Activated T-cell treated with anti-CD3 and anti-CD28 coated beads, Interleukin-2, amount 50 U/mL, for 4 hours (primary cell): ENCODE measurements around the gene WWOX. TPM values are rescaled to one million over a fixed set of nuclear protein-coding genes. Genes with fewer than 3 reads are reported as not detected.

Experiments
- ATAC-seq, 2 donors: fragments of 200-7000 bp; cut with Tn5 transposase; one replicate each; pipeline ENCODE4 v1.10.0; 2021
- DNase-seq: peaks from one replicate; pipeline ENCODE4 v3.0.0-alpha.2; 2020
- H3K27me3 Mint-ChIP-seq: one replicate; pipeline ENCODE4 v1.8.0; 2021; ENCODE audit warnings: low read depth, mixed read lengths
- H3K36me3 Mint-ChIP-seq: one replicate; pipeline ENCODE4 v1.8.0; 2022; ENCODE audit warnings: mixed read lengths; ENCODE audit not compliant: insufficient read depth
- H3K4me1 Mint-ChIP-seq: one replicate; pipeline ENCODE4 v1.8.0; 2021; ENCODE audit warnings: low read depth, mixed read lengths
- H3K4me3 Mint-ChIP-seq: one replicate; pipeline ENCODE4 v1.8.0; 2021; ENCODE audit warnings: mild to moderate bottlenecking, moderate library complexity, mixed read lengths
- H3K9me3 Mint-ChIP-seq: one replicate; pipeline ENCODE4 v1.8.0; 2021; ENCODE audit warnings: mixed read lengths
- total RNA-seq, 3 donors: library from RNA; stranded (reverse); gene quantifications; one replicate each; pipeline ENCODE4 v1.2.1, GENCODE V29; 2021

WWOX gene
- total RNA-seq, 3 donors from 2014 or later = 13.9 to 19.1 (median 18.9) TPM

GRCh38 chr16:78368121-78369102 is 269.0 kb downstream of the WWOX start:
- H3K4me3 Mint-ChIP-seq = no peak overlapping the region
- no peaks in the 10 kb centered on the region for H3K36me3 Mint-ChIP-seq
- DNase-seq = no peak
- peaks cover 22% of the 10 kb centered on the region for H3K9me3 Mint-ChIP-seq
- no peak for ATAC-seq
- no peaks in the 10 kb centered on the region for H3K27me3 Mint-ChIP-seq
- H3K4me1 Mint-ChIP-seq = no peaks in the 10 kb centered on the region

DNA sequence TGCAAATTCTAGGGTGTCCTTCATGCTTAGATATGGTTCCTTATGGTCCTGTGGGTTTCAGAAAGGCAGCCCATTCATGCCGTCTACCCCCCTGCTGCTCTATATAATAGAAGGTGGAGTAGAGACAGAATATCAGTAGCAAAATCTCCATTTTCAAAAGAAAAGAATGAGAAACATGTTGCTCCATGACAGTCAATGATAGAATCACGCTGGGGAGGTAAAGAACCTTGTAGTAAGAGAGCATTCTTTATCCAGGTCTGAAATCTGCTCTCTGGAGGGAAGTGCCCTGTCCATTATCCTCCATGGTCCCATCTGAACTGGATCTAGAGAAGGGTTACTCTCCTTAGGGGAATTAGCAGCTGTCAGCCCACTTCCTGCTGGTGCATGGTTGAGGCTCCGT is 272.8 kb downstream of the WWOX start:
- DNase-seq (no peak), ATAC-seq (no peak)
- Mint-ChIP-seq H3K27me3 (no peaks in the 10 kb centered on the region), H3K9me3 (peaks cover 22% of the 10 kb centered on the region), H3K4me1 (no peaks in the 10 kb centered on the region), H3K4me3 (no peak overlapping the region), H3K36me3 (peaks cover 2% of the 10 kb centered on the region)

GRCh38 chr16:78375055-78375679 is 275.7 kb downstream of the WWOX start:
- H3K36me3 Mint-ChIP-seq = peaks cover 7% of the 10 kb centered on the region

DNA sequence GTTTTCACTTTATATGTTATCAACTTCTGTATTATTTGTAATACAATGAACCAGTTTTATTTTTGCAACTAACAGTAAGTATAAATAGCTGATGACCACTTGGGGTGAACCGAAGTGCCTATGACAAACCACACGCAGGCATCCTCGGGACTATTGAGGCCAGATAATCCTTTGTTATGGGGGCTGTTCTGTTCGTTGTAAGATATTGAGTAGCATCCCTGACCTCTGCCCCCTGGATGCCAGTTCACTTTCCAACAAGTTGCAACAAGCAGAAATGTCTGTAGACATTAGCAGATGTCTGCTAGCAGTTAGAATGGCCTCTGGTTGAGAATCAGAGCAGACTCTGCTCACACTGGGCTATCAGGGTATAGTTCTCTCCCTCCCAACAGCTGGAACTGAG is 277.0 kb downstream of the WWOX start:
- no peak for ATAC-seq
- Mint-ChIP-seq H3K4me3 (no peak overlapping the region), H3K4me1 (no peaks in the 10 kb centered on the region)

More at GRCh38 chr16:78375055-78375679, 275.7 kb downstream of the WWOX start:
- H3K9me3 Mint-ChIP-seq = peaks cover 20% of the 10 kb centered on the region
- H3K4me3 Mint-ChIP-seq = no peak overlapping the region
- DNase-seq = no peak
- H3K27me3 Mint-ChIP-seq = no peaks in the 10 kb centered on the region
- no peak for ATAC-seq
- H3K4me1 Mint-ChIP-seq = no peaks in the 10 kb centered on the region

GRCh38 chr16:78377312-78377711 is 277.9 kb downstream of the WWOX start:
- no peaks in the 10 kb centered on the region for H3K27me3 Mint-ChIP-seq
- H3K9me3 Mint-ChIP-seq = no peaks in the 10 kb centered on the region
- DNase-seq (no peak), ATAC-seq (no peak)
- no peak overlapping the region for H3K4me3 Mint-ChIP-seq
- H3K4me1 Mint-ChIP-seq = no peaks in the 10 kb centered on the region
- H3K36me3 Mint-ChIP-seq = peaks cover 11% of the 10 kb centered on the region

More for the DNA sequence above, 277.0 kb downstream of the WWOX start:
- H3K36me3 Mint-ChIP-seq = peaks cover 8% of the 10 kb centered on the region
- peaks cover 8% of the 10 kb centered on the region for H3K9me3 Mint-ChIP-seq
- DNase-seq = no peak
- no peaks in the 10 kb centered on the region for H3K27me3 Mint-ChIP-seq

GRCh38 chr16:78381060-78381459 is 281.6 kb downstream of the WWOX start:
- H3K4me3 Mint-ChIP-seq = no peak overlapping the region
- DNase-seq (no peak), ATAC-seq (peak in 1 of 2 donors; percentile 35)
- H3K4me1 Mint-ChIP-seq = no peaks in the 10 kb centered on the region
- H3K36me3 Mint-ChIP-seq = peaks cover 11% of the 10 kb centered on the region
- H3K9me3 Mint-ChIP-seq = no peaks in the 10 kb centered on the region
- no peaks in the 10 kb centered on the region for H3K27me3 Mint-ChIP-seq

- H3K4me3 Mint-ChIP-seq = no peak overlapping the region
- H3K27me3 Mint-ChIP-seq = no peaks in the 10 kb centered on the region
- ATAC-seq (no peak), DNase-seq (no peak)
- H3K4me1 Mint-ChIP-seq = no peaks in the 10 kb centered on the region
- no peaks in the 10 kb centered on the region for H3K9me3 Mint-ChIP-seq
- H3K36me3 Mint-ChIP-seq = peaks cover 19% of the 10 kb centered on the region
Measured at GRCh38 chr16:78383118-78383517, 283.7 kb downstream of the WWOX start.

DNA sequence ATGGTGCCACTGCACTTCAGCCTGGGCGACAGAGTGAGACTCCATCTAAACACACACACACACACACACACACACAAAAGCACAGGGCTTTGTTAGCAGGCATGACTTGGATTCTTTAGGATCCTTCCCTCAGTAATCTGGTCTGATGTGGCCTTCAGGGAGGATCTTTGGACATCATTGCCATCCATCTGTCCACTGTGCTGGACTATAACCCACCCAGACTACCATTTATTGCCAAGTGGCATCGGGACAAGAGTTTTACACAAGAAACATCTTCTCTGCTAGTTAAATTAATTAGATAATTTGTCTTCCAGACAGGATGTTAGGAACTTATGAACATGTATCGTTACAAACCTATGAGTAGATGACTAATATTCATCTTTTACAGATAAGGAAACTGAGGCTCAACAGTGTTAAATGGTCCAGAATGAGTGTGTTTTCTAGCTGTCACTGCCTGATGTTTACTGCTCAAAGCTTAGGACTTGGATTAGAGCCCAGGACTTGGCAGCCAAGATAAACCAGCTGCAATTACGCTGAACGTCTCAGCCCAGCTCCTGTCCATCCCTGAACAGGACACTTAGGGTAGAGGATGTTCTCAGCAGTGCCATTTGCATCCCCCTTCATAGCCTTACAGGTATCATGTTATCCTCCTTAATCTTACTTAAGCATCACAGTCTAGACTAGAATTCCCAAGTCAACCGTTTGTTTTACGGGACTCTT is 285.8 kb downstream of the WWOX start:
- Mint-ChIP-seq H3K4me3 (no peak overlapping the region), H3K9me3 (no peaks in the 10 kb centered on the region), H3K4me1 (no peaks in the 10 kb centered on the region), H3K36me3 (peaks cover 22% of the 10 kb centered on the region), H3K27me3 (no peaks in the 10 kb centered on the region)
- no peak for DNase-seq
- ATAC-seq = no peak

DNA sequence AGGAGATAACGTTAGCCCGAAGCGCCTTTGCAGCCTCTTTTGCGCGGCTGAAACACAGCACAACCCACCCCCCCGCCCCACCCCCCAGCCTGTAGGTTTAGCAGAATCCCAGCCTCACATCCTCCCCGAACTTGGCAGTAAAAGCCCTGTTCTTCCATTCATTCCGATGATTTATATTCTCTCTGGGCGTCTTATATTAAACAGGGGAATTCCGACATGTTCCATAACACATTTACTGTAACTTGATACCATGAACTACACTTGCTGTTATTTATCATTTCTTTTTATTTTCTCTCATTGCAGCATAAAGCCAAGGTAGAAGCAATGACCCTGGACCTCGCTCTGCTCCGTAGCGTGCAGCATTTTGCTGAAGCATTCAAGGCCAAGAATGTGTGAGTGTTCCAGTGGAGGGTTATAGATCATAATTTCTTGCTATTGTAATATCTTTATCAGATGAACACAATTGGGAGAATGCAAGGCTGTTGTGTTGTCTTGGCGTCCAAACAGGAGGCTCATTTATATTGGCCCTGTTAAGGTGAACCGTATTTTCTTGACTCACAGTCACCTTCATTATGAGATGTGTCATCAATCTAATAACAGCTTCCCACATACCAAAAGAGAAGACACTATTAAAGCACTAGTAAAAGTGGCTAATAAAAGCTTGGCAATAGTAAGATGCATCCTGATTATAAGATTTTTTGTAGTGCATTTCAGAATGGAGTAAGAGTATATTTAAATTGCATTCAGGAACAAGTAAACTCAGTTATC is 287.3 kb downstream of the WWOX start:
- DNase-seq (no peak), ATAC-seq (no peak)
- Mint-ChIP-seq H3K27me3 (no peaks in the 10 kb centered on the region), H3K4me1 (no peaks in the 10 kb centered on the region), H3K36me3 (peaks cover 20% of the 10 kb centered on the region), H3K9me3 (peaks cover 3% of the 10 kb centered on the region), H3K4me3 (no peak overlapping the region)

- Mint-ChIP-seq H3K4me1 (no peaks in the 10 kb centered on the region), H3K9me3 (peaks cover 7% of the 10 kb centered on the region)
- no peak for DNase-seq
Measured at GRCh38 chr16:78389009-78389498, 289.6 kb downstream of the WWOX start.

GRCh38 chr16:78390092-78390491 is 290.6 kb downstream of the WWOX start:
- Mint-ChIP-seq H3K27me3 (no peaks in the 10 kb centered on the region), H3K4me3 (no peak overlapping the region)
- DNase-seq = no peak

More at GRCh38 chr16:78389009-78389498, 289.6 kb downstream of the WWOX start:
- H3K4me3 Mint-ChIP-seq = no peak overlapping the region
- no peak for ATAC-seq
- no peaks in the 10 kb centered on the region for H3K27me3 Mint-ChIP-seq
- peaks cover 21% of the 10 kb centered on the region for H3K36me3 Mint-ChIP-seq

DNA sequence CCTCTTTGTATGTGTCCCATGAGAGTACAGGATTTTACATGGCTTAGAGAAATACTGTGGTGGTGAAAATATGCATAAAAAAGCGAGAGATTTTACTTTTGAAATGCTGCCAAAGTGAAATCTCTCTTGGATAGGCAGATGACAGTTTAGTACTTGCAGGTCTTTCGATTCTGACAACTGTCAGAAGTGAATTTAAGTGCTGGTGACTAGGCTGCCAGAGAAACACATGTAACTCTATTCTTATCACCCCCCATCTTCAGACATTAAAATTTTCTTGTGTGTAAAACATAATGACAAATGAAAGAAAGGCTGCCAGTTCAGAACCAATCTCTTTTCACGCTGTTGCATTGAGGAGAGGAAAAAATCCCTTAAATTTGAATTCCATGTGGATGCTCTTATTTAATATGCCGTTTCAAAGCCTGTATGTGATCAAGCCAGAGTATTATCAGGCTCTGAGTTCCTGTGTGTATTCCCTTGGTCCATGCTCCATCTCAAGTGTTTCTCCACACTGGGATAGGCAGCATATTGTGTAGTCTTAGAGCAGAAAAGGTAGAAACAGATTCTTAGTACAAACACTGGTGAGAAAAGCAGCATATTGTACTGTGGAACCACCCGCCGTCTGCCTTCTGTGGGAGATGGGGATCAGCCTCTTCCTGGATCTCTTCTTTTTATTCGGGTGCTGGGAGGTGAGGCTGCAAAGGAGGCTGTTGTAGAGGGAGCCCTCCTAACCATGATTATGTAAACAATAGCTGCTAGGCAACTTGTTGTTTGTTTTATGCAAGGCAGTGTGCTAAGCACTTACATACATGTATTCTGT is 291.3 kb downstream of the WWOX start:
- no peaks in the 10 kb centered on the region for H3K27me3 Mint-ChIP-seq
- DNase-seq (no peak), ATAC-seq (no peak)
- H3K36me3 Mint-ChIP-seq = peaks cover 21% of the 10 kb centered on the region
- no peak overlapping the region for H3K4me3 Mint-ChIP-seq
- H3K9me3 Mint-ChIP-seq = peaks cover 7% of the 10 kb centered on the region
- no peaks in the 10 kb centered on the region for H3K4me1 Mint-ChIP-seq

More at GRCh38 chr16:78390092-78390491, 290.6 kb downstream of the WWOX start:
- H3K9me3 Mint-ChIP-seq = peaks cover 7% of the 10 kb centered on the region
- H3K4me1 Mint-ChIP-seq = no peaks in the 10 kb centered on the region
- H3K36me3 Mint-ChIP-seq = peaks cover 21% of the 10 kb centered on the region
- ATAC-seq = no peak
